ENCODE results near the gene NWD2. TPM values are rescaled to one million over a fixed set of nuclear protein-coding genes. Genes with fewer than 3 reads are reported as not detected.

NWD2 gene
- total RNA-seq, 4 donors from 2014 or later, result 0.12 to 0.67 (median 0.15) TPM; not detected in 1

DNA sequence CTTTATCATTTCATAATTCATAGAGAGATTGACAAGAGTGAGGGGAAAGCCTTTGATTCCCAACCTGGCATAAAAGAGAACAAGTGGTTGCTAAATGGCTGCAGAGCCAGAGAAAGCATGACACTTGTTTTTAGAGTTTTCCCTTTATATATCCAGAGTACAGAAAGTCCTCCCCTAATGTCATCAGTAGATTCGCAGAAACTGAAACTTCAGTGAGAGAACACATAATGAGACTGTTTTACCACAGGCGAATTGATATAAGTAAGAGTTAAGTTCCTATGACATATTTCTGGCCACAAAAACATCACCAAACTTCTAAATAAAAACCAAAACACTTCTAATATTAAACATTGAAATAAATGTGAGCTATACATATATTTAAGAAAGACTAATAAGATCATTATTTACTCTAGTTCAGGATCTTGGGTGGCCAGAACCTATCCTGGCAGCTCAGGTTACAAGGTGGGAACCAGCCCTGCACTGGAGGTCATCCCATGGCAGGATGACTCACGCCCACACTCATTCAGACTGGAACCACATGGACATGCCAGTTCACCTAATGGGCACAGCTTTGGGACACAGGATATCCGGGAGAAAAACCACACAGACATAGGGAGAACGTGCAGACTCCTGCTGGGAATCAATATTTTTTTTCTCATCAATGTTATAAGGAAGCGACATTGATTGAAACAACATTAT, 35.5 kb downstream of the NWD2 start:
- no peak for ATAC-seq
- Histone ChIP-seq H3K9me3 (peaks cover 0 to 23% (median 0%) of the 10 kb centered on the region in 3 donors), H3K27me3 (no peaks in the 10 kb centered on the region), H3K36me3 (no peaks in the 10 kb centered on the region), H3K27ac (no peak overlapping the region), H3K4me3 (no peak overlapping the region), H3K4me1 (no peaks in the 10 kb centered on the region)
- 66 to 74% methylated on average over 5 to 6 of the region's 6 CpGs for WGBS, 2 donors (ENCODE audit: low coverage in 1 of 2)
- TF ChIP-seq, protein P1, sequence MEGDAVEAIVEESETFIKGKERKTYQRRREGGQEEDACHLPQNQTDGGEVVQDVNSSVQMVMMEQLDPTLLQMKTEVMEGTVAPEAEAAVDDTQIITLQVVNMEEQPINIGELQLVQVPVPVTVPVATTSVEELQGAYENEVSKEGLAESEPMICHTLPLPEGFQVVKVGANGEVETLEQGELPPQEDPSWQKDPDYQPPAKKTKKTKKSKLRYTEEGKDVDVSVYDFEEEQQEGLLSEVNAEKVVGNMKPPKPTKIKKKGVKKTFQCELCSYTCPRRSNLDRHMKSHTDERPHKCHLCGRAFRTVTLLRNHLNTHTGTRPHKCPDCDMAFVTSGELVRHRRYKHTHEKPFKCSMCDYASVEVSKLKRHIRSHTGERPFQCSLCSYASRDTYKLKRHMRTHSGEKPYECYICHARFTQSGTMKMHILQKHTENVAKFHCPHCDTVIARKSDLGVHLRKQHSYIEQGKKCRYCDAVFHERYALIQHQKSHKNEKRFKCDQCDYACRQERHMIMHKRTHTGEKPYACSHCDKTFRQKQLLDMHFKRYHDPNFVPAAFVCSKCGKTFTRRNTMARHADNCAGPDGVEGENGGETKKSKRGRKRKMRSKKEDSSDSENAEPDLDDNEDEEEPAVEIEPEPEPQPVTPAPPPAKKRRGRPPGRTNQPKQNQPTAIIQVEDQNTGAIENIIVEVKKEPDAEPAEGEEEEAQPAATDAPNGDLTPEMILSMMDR (IDR thresholded peaks at IDR 0.05), result no peak
- no peak for TF ChIP-seq EP300 (IDR thresholded peaks at IDR 0.05)
- TF ChIP-seq POLR2AphosphoS5 (IDR thresholded peaks at IDR 0.05), result no peak
- no peak for TF ChIP-seq POLR2A (IDR thresholded peaks at IDR 0.05)

DNA sequence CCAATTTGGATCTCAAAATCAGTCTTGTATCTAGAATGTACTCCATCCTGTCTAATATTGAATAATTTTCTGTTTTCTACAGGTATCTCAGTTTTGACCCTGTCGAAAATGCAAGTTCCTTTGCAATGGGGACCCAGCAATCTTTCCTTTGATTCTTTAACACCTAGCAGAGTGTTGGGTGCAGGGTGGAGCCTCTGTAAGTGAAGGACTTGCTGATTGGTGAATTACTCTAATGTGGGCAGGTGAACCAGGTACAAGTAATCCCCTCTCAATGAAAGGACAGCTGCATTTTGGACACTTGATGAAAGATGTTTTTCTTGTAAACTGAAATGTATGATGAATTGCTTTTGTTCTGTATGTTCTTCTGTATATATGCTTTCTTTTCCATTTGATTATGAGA, 54.9 kb downstream of the NWD2 start:
- Histone ChIP-seq H3K4me1 (no peaks in the 10 kb centered on the region), H3K4me3 (no peak overlapping the region), H3K27me3 (no peaks in the 10 kb centered on the region), H3K27ac (no peak overlapping the region), H3K9me3 (peaks cover 0 to 1% (median 0%) of the 10 kb centered on the region in 3 donors), H3K36me3 (no peaks in the 10 kb centered on the region)
- no peak for ATAC-seq
- TF ChIP-seq, protein P1 (IDR thresholded peaks at IDR 0.05), result no peak
- TF ChIP-seq POLR2AphosphoS5 (IDR thresholded peaks at IDR 0.05) (no peak), EP300 (IDR thresholded peaks at IDR 0.05) (no peak), POLR2A (IDR thresholded peaks at IDR 0.05) (no peak)
- WGBS, 2 donors (ENCODE audit: low coverage in 1 of 2), result 40 to 60% methylated on average over 1 of the region's 1 CpG

DNA sequence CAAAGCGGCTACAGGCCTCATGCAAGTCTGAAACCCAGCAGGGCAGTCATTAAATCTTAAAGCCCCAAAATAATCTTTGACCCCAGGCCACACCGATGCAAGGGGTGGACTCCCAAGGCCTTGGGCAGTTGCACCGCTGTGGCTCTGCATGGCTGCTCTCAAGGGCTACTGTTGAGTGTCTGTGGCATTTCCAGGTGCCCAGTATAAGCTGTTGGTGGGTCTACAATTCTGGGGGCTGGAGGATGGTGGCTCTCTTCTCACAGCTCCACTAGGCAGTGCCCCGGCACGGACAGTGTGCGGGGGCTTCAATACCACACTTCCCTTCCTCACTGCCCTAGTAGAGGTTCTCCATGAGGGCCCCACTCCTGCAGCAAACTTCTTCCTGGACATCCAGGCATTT, 60.1 kb downstream of the NWD2 start:
- Histone ChIP-seq H3K9me3 (peaks cover 0 to 22% (median 0%) of the 10 kb centered on the region in 3 donors), H3K4me1 (no peaks in the 10 kb centered on the region), H3K36me3 (no peaks in the 10 kb centered on the region), H3K27ac (no peak overlapping the region), H3K27me3 (no peaks in the 10 kb centered on the region), H3K4me3 (no peak overlapping the region)
- no peak for TF ChIP-seq POLR2AphosphoS5 (IDR thresholded peaks at IDR 0.05)
- no peak for TF ChIP-seq POLR2A (IDR thresholded peaks at IDR 0.05)
- no peak for TF ChIP-seq EP300 (IDR thresholded peaks at IDR 0.05)
- TF ChIP-seq, protein P1 (IDR thresholded peaks at IDR 0.05), result no peak
- ATAC-seq, result no peak
- WGBS, 2 donors (ENCODE audit: low coverage in 1 of 2), result 96% methylated on average over 3 of the region's 6 CpGs; no CpG with 5 or more reads in 1 of the 2 donors

DNA sequence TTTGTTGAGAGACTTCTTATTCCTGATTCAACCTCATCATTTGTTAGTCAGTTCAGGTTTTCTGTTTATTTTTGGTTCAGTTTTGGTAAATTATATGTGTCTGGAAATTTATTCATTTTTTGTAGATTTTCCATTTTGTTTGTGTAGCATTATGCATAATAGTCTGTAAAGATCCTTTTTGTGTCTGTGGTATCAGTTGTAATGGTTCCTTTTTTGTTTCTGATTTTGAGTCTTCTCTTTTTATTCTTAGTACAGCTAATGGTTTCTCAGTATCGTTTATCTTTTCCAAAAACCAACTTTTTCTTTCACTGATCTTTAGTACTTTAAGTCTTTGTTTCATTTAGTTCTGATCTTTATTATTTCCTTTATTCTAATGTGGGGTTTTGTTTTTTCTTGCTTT, 61.4 kb downstream of the NWD2 start:
- Histone ChIP-seq H3K4me3 (no peak overlapping the region), H3K36me3 (no peaks in the 10 kb centered on the region), H3K9me3 (peaks cover 0 to 25% (median 0%) of the 10 kb centered on the region in 3 donors), H3K27ac (no peak overlapping the region), H3K27me3 (no peaks in the 10 kb centered on the region), H3K4me1 (no peaks in the 10 kb centered on the region)
- WGBS, 2 donors (ENCODE audit: low coverage in 1 of 2), result 67 to 70% methylated on average over 1 of the region's 1 CpG
- no peak for ATAC-seq
- TF ChIP-seq POLR2AphosphoS5 (IDR thresholded peaks at IDR 0.05) (no peak), EP300 (IDR thresholded peaks at IDR 0.05) (no peak), POLR2A (IDR thresholded peaks at IDR 0.05) (no peak)
- TF ChIP-seq, protein P1 (IDR thresholded peaks at IDR 0.05), result no peak

DNA sequence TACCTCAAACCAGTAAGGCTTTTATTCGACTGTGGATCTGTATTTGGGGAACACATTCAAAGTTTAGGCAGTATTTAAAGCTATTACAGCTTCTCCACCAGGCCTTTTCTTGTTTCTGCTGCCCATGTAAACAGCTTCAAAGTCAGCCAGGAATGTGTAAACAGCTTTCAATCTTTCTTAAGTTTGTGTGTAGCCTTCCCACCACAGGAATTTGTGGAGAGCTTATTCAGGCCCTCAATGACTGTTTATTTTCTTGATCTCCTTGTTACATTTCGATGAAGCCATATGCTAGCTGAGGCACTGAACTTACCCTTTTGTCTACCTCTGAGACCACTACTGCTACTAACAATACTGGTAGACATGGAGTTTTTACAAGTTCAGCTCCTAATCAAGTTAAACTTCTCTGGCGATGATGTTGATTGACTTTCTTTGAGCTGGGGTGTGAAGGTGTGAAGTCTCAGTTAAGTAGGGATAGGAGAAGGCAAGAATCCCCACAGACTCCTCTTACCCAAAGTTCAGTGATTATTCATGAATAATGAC, 72.6 kb downstream of the NWD2 start:
- Histone ChIP-seq H3K9me3 (peaks cover 0 to 19% (median 0%) of the 10 kb centered on the region in 3 donors), H3K4me3 (no peak overlapping the region), H3K27ac (no peak overlapping the region), H3K36me3 (no peaks in the 10 kb centered on the region), H3K27me3 (no peaks in the 10 kb centered on the region), H3K4me1 (no peaks in the 10 kb centered on the region)
- ATAC-seq, result no peak
- 14 to 30% methylated on average over 3 of the region's 3 CpGs for WGBS, 2 donors (ENCODE audit: low coverage in 1 of 2)
- no peak for TF ChIP-seq EP300 (IDR thresholded peaks at IDR 0.05)
- TF ChIP-seq POLR2AphosphoS5 (IDR thresholded peaks at IDR 0.05), result no peak
- TF ChIP-seq, protein P1 (IDR thresholded peaks at IDR 0.05), result no peak
- no peak for TF ChIP-seq POLR2A (IDR thresholded peaks at IDR 0.05)

Measured in gastroesophageal sphincter (tissue), 4 donors.